Fibroblast of lung (primary cell): Measurements from ENCODE around the gene FRAT2. TPM values are rescaled to one million over a fixed set of nuclear protein-coding genes. Genes with fewer than 3 reads are reported as not detected.

Experiments
- DNase-seq, 2 donors: peaks; one replicate each; pipeline versions ENCODE4 v3.0.0 to v3.0.0-alpha.2; 2010; ENCODE audit warnings: low read depth in 2 of 2
- H2AFZ ChIP-seq: 2 replicates; pipeline ENCODE4 v1.5.1; 2012; ENCODE audit warnings: low read length, control low read depth, inconsistent platforms
- H3K27ac ChIP-seq: 2 replicates; pipeline ENCODE4 v1.5.1; 2011; ENCODE audit warnings: low read length, control low read depth; ENCODE audit not compliant: insufficient read depth
- H3K27me3 ChIP-seq: 2 replicates; pipeline ENCODE4 v1.5.1; 2011; ENCODE audit warnings: mild to moderate bottlenecking, low read length; ENCODE audit not compliant: control insufficient read depth, insufficient read depth
- H3K36me3 ChIP-seq: 2 replicates; pipeline ENCODE4 v1.5.1; 2011; ENCODE audit warnings: low read length; ENCODE audit not compliant: control insufficient read depth, insufficient read depth
- H3K4me1 ChIP-seq: 2 replicates; pipeline ENCODE4 v1.5.1; 2011; ENCODE audit warnings: low read length; ENCODE audit not compliant: control insufficient read depth, insufficient read depth; ENCODE audit errors: extremely low read depth
- H3K4me2 ChIP-seq: 2 replicates; pipeline ENCODE4 v1.5.1; 2011; ENCODE audit warnings: low read length, control low read depth; ENCODE audit not compliant: insufficient read depth; ENCODE audit errors: extremely low read depth
- H3K4me3 ChIP-seq, 4 experiments: fragments of 200-600 bp in 1 of 4; sonication (generic) in 1 of 4; replicated peaks in 1 of 4; 2 replicates each; pipeline ENCODE4 v1.5.1; 2011 to 2016; ENCODE audit warnings: low read length in 4 of 4, low read depth in 3 of 4, mild to moderate bottlenecking in 3 of 4, control low read depth in 2 of 4, inconsistent platforms in 1 of 4, mixed read lengths in 1 of 4; ENCODE audit not compliant: insufficient read depth in 1 of 4; ENCODE audit errors: control extremely low read depth in 1 of 4
- H3K79me2 ChIP-seq: 2 replicates; pipeline ENCODE4 v1.5.1; 2012; ENCODE audit warnings: mild to moderate bottlenecking, low read length, inconsistent platforms; ENCODE audit not compliant: control insufficient read depth, insufficient read depth
- H3K9ac ChIP-seq: 2 replicates; pipeline ENCODE4 v1.5.1; 2011; ENCODE audit warnings: mild to moderate bottlenecking, low read length, control low read depth; ENCODE audit not compliant: insufficient read depth
- H3K9me3 ChIP-seq: 2 replicates; pipeline ENCODE4 v1.5.1; 2012; ENCODE audit warnings: low read depth, low read length; ENCODE audit not compliant: control insufficient read depth, insufficient read depth
- H4K20me1 ChIP-seq: 2 replicates; pipeline ENCODE4 v1.5.1; 2011; ENCODE audit warnings: low read length; ENCODE audit not compliant: control insufficient read depth, insufficient read depth; ENCODE audit errors: extremely low read depth
- EZH2 ChIP-seq: IDR thresholded peaks from 2 replicates; pipeline ENCODE4 v1.5.1; 2012; ENCODE audit warnings: low read length, control low read depth, mild to moderate bottlenecking; ENCODE audit errors: missing control alignments
- polyA plus RNA-seq, 2 donors: library from polyadenylated mRNA; depleted of rRNA in 1 of 2; stranded (reverse) in 1 of 2; unstranded in 1 of 2; fragments of >200 nt; gene quantifications; 2 replicates each; pipeline ENCODE4 v1.2.1, GENCODE V29; 2011 to 2012; ENCODE audit warnings: missing spikeins in 1 of 2
- total RNA-seq: library from RNA; depleted of rRNA; stranded (reverse); fragments of >200 nt; gene quantifications from 2 replicates; pipeline ENCODE4 v1.2.1, GENCODE V29; 2014
- TF ChIP-seq, protein P1 (sequence below), 2 donors: IDR thresholded peaks in 1 of 2; conservative IDR thresholded peaks in 1 of 2; 1 replicate in 1 of 2; 2 replicates in 1 of 2; pipeline ENCODE4 v1.5.1; 2011 to 2012; ENCODE audit warnings: low read length in 2 of 2, control low read depth in 1 of 2, inconsistent platforms in 1 of 2, low read depth in 1 of 2, mild to moderate bottlenecking in 1 of 2

The FRAT2 gene
- total and polyA plus RNA-seq, 2 donors (not counting 1 experiment from before 2014, with no cell fraction given): 2.0 to 5.3 TPM

DNA sequence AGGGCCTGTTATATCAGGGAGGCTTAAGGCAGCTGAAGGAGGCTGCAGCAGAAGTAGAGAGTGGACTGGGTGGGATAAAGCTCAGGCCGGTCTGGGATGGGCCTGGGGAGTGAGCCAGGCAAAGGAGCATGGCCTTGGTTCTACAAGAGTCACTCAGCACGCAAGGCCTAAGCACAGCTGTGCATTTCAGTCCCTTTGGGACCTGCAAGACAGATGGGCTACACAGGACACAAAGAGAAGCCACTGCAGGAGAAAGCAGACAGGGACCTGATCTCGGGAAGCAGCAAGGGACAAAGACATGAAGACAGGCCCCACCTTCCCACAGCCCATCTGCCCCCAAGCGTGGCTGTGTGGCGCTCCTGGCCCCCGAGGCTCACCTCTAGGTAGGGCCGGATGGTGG lies 37.2 kb upstream of the FRAT2 start:
- Histone ChIP-seq H3K27me3 (no peaks in the 10 kb centered on the region), H3K4me1 (no peaks in the 10 kb centered on the region), H3K4me3 (no peak overlapping the region), H3K36me3 (peaks cover 20% of the 10 kb centered on the region), H2AFZ (no peak overlapping the region), H3K4me2 (no peak overlapping the region), H3K9ac (no peak overlapping the region), H3K9me3 (no peaks in the 10 kb centered on the region), H3K27ac (no peak overlapping the region), H4K20me1 (no peaks in the 10 kb centered on the region), H3K79me2 (no peaks in the 10 kb centered on the region)
- no peak for TF ChIP-seq EZH2
- TF ChIP-seq, protein P1, sequence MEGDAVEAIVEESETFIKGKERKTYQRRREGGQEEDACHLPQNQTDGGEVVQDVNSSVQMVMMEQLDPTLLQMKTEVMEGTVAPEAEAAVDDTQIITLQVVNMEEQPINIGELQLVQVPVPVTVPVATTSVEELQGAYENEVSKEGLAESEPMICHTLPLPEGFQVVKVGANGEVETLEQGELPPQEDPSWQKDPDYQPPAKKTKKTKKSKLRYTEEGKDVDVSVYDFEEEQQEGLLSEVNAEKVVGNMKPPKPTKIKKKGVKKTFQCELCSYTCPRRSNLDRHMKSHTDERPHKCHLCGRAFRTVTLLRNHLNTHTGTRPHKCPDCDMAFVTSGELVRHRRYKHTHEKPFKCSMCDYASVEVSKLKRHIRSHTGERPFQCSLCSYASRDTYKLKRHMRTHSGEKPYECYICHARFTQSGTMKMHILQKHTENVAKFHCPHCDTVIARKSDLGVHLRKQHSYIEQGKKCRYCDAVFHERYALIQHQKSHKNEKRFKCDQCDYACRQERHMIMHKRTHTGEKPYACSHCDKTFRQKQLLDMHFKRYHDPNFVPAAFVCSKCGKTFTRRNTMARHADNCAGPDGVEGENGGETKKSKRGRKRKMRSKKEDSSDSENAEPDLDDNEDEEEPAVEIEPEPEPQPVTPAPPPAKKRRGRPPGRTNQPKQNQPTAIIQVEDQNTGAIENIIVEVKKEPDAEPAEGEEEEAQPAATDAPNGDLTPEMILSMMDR (conservative IDR thresholded peaks at IDR 0.05 in 1 of 2, IDR thresholded peaks at IDR 0.05 in 1 of 2; ENCODE audit: low read depth in 1 of 2, low read length in 2 of 2): no peak
- no peak for DNase-seq

DNA sequence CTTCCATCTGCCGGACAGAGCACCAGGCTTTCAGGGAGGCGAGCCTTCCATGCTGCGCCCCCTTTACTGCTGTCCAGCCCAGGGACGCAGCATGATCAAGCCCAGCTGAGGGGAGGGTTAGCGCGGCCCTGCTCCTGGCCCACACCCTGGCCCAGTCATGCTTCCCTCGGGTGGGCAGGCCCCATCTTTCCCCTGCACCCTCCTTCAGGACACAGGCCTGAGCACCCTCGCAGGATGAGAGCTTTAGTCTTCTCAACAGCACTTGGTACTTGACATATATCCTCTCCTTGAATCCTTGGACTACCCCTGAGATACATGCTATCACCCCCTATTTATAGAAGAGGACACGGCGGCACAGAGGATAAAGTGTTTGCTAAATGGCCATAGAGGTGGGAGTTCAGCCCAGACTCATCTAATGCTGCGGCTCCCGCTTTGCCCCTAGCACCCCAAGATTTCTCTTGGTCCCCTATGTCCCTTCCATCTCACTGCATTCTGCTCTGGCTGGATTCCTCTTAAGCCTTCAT lies 32.7 kb upstream of the FRAT2 start:
- Histone ChIP-seq H2AFZ (no peak overlapping the region), H3K4me3 (no peak overlapping the region), H3K4me1 (no peaks in the 10 kb centered on the region), H3K27ac (no peak overlapping the region), H3K79me2 (no peaks in the 10 kb centered on the region), H3K27me3 (no peaks in the 10 kb centered on the region), H3K36me3 (peaks cover 22% of the 10 kb centered on the region), H4K20me1 (no peaks in the 10 kb centered on the region), H3K4me2 (no peak overlapping the region), H3K9ac (no peak overlapping the region), H3K9me3 (no peaks in the 10 kb centered on the region)
- no peak for DNase-seq
- TF ChIP-seq, protein P1 (conservative IDR thresholded peaks at IDR 0.05 in 1 of 2, IDR thresholded peaks at IDR 0.05 in 1 of 2; ENCODE audit: low read depth in 1 of 2, low read length in 2 of 2): no peak
- TF ChIP-seq EZH2: no peak

DNA sequence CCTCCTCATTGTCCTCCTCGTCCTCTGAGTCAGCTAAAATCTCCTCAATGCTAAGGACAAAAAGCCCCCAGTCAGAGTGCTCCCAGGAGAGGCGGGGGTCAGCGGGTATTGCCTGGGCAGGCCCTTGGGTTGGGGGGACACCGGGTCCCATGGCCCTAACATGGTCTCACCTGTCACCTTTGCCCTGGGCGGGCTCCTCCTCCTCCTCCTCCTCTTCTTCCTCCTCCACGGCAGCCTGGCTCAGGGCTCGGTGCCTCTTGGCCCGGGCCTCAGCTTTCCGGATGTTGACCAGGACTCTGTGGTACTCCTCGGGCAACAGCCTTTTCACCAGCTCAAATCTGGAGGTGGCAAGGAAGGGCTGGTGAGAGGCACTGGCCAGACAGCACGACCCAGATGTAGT lies 32.0 kb upstream of the FRAT2 start:
- H3K79me2 ChIP-seq: no peaks in the 10 kb centered on the region
- no peak overlapping the region for H3K4me3 ChIP-seq
- H3K27me3 ChIP-seq: no peaks in the 10 kb centered on the region
- H3K9ac ChIP-seq: no peak overlapping the region
- peaks cover 19% of the 10 kb centered on the region for H3K36me3 ChIP-seq
- H3K27ac ChIP-seq: no peak overlapping the region
- H4K20me1 ChIP-seq: no peaks in the 10 kb centered on the region
- DNase-seq: no peak
- no peaks in the 10 kb centered on the region for H3K9me3 ChIP-seq
- TF ChIP-seq EZH2: no peak
- TF ChIP-seq, protein P1 (conservative IDR thresholded peaks at IDR 0.05 in 1 of 2, IDR thresholded peaks at IDR 0.05 in 1 of 2; ENCODE audit: low read depth in 1 of 2, low read length in 2 of 2): no peak
- no peak overlapping the region for H2AFZ ChIP-seq
- H3K4me1 ChIP-seq: no peaks in the 10 kb centered on the region
- H3K4me2 ChIP-seq: no peak overlapping the region
